Measurements from ENCODE around the gene PCLAF. TPM values are rescaled to one million over a fixed set of nuclear protein-coding genes. Genes with fewer than 3 reads are reported as not detected.

The PCLAF gene
- total RNA-seq, 4 donors from 2014 or later: 1.6 TPM; not detected in 3

- TF ChIP-seq EP300 (IDR thresholded peaks at IDR 0.05) (no peak), POLR2A (IDR thresholded peaks at IDR 0.05) (no peak), CTCF (IDR thresholded peaks at IDR 0.05) (no peak)
- H3K4me1 ChIP-seq: peaks cover 0 to 30% (median 2%) of the 10 kb centered on the region in 4 donors
Observed at GRCh38 chr15:64344651-64345294, 36.5 kb downstream of the PCLAF start.

DNA sequence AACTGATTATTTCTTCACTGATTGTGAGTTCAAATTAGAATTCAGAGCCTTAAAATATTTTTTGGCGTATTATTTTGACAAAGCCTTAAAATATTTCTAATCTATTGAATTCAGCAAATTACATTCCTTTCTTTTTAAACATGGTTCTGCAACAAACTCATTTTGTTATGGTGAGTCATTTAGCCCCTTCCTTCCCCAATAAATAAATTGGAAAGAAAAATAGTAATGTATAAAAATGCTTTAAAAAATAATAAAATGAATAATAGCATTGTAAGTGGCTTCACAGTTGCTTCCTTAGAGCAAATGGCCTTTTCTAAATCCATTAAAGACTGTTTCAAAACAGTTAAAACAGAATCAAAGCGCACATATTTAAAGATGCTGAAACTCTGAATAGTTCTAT, 37.4 kb downstream of the PCLAF start:
- no peak for TF ChIP-seq CTCF (IDR thresholded peaks at IDR 0.05)
- TF ChIP-seq EP300 (IDR thresholded peaks at IDR 0.05): no peak
- no peak for TF ChIP-seq POLR2A (IDR thresholded peaks at IDR 0.05)
- peaks cover 0 to 30% (median 2%) of the 10 kb centered on the region in 4 donors for H3K4me1 ChIP-seq
- peaks cover 0 to 16% (median 0%) of the 10 kb centered on the region in 3 donors for H3K36me3 ChIP-seq
- DNase-seq (ENCODE audit: low spot score in 2 of 2): no peak
- no peaks in the 10 kb centered on the region for H3K27me3 ChIP-seq
- 44 to 54% methylated on average over 2 of the region's 2 CpGs for WGBS, 2 donors
- H3K27ac ChIP-seq: no peak overlapping the region
- H3K9me3 ChIP-seq: no peaks in the 10 kb centered on the region
- H3K4me3 ChIP-seq: no peak overlapping the region

More at GRCh38 chr15:64344651-64345294, 36.5 kb downstream of the PCLAF start:
- no peak for DNase-seq (ENCODE audit: low spot score in 2 of 2)
- no peak overlapping the region for H3K4me3 ChIP-seq
- H3K36me3 ChIP-seq: peaks cover 0 to 12% (median 0%) of the 10 kb centered on the region in 3 donors
- no peaks in the 10 kb centered on the region for H3K9me3 ChIP-seq
- no peaks in the 10 kb centered on the region for H3K27me3 ChIP-seq
- H3K27ac ChIP-seq: no peak overlapping the region

DNA sequence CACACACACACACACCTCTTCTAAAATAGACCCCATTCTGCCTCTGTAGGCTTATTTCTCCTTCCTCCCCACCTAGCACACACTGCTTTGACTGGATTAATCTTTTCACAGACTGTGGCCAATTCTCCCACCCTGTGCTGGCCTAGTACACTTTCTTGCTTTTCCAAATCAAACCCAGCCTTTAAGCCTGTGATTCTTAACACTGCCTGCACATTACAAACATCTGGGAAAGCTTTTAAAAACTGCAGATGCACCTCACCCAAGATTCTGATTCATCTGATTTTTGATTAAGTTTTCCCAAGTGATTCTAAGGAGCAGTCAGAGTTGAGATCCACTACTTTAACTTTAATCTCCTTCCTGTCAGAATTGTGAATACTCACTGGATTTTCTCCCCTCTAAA, 38.0 kb downstream of the PCLAF start:
- H3K4me1 ChIP-seq: peaks cover 0 to 30% (median 2%) of the 10 kb centered on the region in 4 donors
- TF ChIP-seq POLR2A (IDR thresholded peaks at IDR 0.05): no peak
- TF ChIP-seq CTCF (IDR thresholded peaks at IDR 0.05): no peak
- TF ChIP-seq EP300 (IDR thresholded peaks at IDR 0.05): no peak
- no peak overlapping the region for H3K27ac ChIP-seq
- H3K27me3 ChIP-seq: no peaks in the 10 kb centered on the region
- no peak overlapping the region for H3K4me3 ChIP-seq
- no peaks in the 10 kb centered on the region for H3K9me3 ChIP-seq
- H3K36me3 ChIP-seq: peaks cover 0 to 18% (median 0%) of the 10 kb centered on the region in 3 donors
- no peak for DNase-seq (ENCODE audit: low spot score in 2 of 2)

- Histone ChIP-seq H3K27ac (no peak overlapping the region), H3K9me3 (no peaks in the 10 kb centered on the region), H3K4me3 (no peak overlapping the region), H3K27me3 (no peaks in the 10 kb centered on the region), H3K4me1 (peaks cover 0 to 30% (median 2%) of the 10 kb centered on the region in 4 donors), H3K36me3 (peaks cover 0 to 18% (median 0%) of the 10 kb centered on the region in 3 donors)
- 81 to 88% methylated on average over 4 of the region's 4 CpGs for WGBS, 2 donors
- TF ChIP-seq EP300 (IDR thresholded peaks at IDR 0.05): no peak
- no peak for TF ChIP-seq POLR2A (IDR thresholded peaks at IDR 0.05)
- TF ChIP-seq CTCF (IDR thresholded peaks at IDR 0.05): no peak
- no peak for DNase-seq (ENCODE audit: low spot score in 2 of 2)
Observed at GRCh38 chr15:64341961-64342360, 39.3 kb downstream of the PCLAF start.

DNA sequence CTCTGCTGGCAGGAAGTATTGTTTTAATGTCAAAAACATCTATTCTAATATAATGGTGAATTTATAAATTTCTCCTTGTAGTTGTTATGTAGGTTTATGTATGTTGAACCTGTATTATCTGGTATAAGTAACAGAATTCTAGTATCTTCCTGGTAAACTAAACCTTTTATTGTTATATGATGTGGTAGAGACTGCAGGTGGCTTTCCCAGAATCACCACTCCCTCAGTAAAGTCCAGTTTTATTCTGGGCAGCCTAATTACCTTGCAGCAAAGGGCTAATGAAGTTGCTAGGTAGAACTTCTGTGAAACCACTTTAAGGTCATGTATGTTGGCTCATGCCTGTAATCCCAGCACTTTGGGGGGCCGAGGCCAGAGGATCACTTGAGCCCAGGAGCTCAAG, 40.9 kb downstream of the PCLAF start:
- no peak for DNase-seq (ENCODE audit: low spot score in 2 of 2)
- Histone ChIP-seq H3K27me3 (no peaks in the 10 kb centered on the region), H3K4me1 (peaks cover 0 to 29% (median 2%) of the 10 kb centered on the region in 4 donors), H3K4me3 (no peak overlapping the region), H3K9me3 (no peaks in the 10 kb centered on the region), H3K36me3 (peaks cover 0 to 18% (median 0%) of the 10 kb centered on the region in 3 donors), H3K27ac (no peak overlapping the region)
- TF ChIP-seq POLR2A (IDR thresholded peaks at IDR 0.05): no peak
- no peak for TF ChIP-seq EP300 (IDR thresholded peaks at IDR 0.05)
- no peak for TF ChIP-seq CTCF (IDR thresholded peaks at IDR 0.05)
- WGBS, 2 donors: 73 to 92% methylated on average over 1 of the region's 1 CpG
